ENCODE results near the gene TLX1. TPM values are rescaled to one million over a fixed set of nuclear protein-coding genes. Genes with fewer than 3 reads are reported as not detected.

The TLX1 gene
- total RNA-seq, 4 donors from 2014 or later = not detected

DNA sequence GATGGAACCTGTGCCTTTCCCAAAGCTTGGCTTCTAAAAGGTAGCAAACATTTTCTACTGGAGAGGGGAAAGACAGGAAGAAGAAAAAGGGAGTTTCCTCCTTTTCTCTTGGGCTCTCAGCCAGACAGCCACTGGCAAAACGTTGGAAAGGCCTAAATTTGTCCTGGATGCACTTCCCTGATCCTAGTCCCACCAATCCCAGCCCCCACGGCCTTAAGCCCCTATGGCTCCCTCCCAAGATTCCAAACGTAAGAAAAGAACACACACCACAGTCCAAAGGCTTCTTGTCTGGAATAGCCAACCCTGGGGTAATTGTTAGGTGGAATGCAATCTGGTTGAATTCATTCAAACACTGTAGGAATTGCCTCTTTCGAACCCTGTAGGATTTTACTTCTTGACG, 959 bp upstream of the TLX1 start:
- TF ChIP-seq, protein P1, sequence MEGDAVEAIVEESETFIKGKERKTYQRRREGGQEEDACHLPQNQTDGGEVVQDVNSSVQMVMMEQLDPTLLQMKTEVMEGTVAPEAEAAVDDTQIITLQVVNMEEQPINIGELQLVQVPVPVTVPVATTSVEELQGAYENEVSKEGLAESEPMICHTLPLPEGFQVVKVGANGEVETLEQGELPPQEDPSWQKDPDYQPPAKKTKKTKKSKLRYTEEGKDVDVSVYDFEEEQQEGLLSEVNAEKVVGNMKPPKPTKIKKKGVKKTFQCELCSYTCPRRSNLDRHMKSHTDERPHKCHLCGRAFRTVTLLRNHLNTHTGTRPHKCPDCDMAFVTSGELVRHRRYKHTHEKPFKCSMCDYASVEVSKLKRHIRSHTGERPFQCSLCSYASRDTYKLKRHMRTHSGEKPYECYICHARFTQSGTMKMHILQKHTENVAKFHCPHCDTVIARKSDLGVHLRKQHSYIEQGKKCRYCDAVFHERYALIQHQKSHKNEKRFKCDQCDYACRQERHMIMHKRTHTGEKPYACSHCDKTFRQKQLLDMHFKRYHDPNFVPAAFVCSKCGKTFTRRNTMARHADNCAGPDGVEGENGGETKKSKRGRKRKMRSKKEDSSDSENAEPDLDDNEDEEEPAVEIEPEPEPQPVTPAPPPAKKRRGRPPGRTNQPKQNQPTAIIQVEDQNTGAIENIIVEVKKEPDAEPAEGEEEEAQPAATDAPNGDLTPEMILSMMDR (IDR thresholded peaks at IDR 0.05; ENCODE audit: low read depth) = no peak

DNA sequence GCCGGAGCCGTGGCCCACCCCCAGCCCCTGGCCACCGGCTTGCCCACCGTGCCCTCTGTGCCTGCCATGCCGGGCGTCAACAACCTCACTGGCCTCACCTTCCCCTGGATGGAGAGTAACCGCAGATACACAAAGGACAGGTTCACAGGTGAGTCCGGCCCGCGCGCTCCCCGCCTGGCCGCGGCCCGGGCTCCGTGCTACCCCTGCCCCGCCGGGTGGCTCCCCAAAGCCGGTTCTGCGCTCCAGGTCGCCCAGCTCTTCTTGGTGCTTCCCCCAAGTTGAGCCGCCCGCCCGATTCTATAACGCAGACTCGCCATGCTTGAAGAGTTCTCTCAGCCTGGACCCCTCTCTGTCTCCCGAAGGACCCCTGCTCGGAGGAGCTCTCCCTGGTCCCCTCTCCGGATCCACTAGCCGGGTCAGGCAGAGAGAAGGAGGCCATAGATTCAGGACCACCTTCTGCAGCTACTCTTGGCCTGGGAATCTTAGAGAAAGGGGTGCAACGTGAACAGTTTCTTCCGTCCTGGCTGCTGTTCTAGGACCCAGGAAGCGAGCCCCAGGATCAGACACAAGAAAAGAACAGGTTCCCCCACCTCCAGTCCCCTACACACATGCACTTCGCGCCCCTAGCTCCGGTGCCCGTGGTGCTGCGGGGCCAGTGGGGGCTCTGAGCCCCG, 999 bp downstream of the TLX1 start:
- TF ChIP-seq, protein P1 (IDR thresholded peaks at IDR 0.05; ENCODE audit: low read depth) = no peak

DNA sequence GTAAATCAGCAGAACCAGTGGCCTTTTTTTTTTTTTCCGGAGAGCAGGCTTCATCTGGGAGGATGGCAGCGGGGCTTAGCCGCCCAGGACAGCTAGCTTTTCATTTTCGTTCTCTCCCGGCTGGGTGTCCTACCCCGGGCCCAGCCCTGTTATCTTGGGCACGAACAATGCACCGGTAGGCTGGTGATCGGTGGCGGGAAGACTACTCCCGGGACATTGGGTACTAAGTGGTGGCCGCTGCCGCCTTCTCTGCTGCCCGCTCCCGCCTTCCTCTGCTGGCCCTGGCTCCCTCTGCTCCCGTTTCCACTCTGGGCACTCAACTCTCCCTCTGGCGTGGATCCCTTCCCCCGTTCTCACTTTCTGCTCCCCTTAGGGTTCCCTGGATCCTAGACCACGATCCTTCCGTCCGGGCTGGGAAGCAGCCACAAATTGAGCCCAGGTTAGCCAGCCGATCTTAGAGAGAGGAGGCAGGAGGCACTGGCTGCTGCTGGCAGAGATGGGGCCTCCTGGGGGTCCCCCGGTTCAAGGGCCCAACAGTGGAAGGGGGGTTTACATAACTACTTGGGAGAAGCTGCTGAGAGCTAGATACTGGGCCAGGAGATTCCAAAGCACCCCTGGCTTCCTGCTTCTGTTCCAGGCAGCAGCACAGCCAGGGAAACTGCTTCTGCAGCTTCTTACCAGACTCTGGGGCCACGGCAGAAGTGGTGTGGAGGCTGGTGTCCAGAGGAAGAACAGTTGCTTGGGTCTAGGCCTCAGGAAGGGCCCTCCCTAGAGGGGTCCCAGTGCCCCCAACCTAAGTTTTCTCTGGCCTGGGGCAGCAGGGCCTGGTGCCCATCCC, 1.8 kb downstream of the TLX1 start:
- TF ChIP-seq, protein P1 (IDR thresholded peaks at IDR 0.05; ENCODE audit: low read depth) = no peak

DNA sequence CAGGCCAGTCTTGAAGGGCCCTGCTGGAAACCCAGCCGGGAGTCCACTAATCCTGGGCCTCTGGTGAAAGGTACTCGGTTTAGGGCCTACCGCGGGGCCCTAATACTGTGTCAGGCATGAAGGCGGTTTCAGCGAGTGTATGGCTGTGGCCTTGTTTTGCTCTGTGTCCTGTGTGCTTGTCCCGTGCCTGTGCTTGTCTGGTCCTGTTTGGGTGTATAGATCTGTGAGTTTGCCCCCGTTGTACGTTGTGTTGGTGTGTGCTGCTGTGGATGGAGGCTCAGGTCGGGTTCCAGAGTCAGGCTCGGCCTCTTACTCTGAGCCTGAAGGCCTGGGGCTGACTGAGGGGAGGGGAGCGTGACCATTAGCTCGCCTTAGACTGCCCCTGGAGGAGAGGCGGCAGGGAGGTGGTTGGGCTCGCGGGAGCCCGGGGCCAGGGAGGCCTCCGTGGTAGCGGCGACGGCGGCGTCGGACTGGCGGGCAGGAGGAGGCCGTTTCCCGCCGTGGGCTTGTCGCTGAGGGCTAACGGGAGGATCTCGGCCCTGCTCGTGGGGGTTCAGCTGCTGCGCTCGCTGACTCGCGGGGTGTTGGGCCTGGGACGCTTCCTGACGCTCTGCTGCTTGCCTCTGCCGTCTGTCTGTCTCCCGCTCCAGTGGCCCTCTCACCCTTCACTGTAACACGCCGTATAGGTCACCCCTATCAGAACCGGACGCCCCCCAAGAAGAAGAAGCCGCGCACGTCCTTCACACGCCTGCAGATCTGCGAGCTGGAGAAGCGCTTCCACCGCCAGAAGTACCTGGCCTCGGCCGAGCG, 2.6 kb downstream of the TLX1 start:
- TF ChIP-seq, protein P1 (IDR thresholded peaks at IDR 0.05; ENCODE audit: low read depth) = no peak

DNA sequence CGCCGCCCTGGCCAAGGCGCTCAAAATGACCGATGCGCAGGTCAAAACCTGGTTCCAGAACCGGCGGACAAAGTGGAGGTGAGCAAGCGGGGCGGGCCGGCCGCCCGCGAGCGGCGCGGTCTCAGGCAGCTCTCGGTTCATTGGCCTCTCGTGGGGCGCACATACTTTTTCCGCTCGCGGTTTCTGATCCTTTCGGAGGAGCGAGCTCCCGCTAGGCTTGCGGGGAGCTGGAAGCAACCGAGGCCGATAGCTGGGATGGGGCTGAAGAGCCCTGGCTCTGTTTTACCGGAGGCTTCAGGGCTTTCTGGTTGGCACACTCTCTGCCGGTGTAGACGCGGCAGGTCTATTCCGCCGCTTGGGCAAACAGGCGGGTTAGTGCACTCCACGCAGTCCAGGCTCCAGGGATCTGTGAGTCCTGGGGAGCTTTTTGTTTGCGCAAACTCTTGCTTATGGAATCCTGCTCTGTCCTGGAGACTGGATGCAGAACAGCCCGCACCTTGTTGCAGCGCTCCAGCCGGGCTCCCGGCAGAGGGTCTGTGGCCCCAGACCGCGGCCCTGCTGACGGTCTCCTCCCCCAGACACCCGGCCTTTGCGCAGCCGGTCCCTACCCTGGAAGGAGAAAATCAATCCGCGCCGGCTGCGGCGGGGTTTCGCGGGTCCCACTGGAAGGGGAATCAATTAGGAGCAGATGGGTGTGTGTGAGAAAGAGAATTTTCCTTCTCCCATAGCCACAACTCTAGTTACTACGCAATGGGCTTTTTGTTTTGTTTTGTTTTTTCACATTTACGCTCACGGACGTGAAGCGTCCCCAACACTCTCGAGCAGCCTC, 3.4 kb downstream of the TLX1 start:
- TF ChIP-seq, protein P1 (IDR thresholded peaks at IDR 0.05; ENCODE audit: low read depth) = no peak

DNA sequence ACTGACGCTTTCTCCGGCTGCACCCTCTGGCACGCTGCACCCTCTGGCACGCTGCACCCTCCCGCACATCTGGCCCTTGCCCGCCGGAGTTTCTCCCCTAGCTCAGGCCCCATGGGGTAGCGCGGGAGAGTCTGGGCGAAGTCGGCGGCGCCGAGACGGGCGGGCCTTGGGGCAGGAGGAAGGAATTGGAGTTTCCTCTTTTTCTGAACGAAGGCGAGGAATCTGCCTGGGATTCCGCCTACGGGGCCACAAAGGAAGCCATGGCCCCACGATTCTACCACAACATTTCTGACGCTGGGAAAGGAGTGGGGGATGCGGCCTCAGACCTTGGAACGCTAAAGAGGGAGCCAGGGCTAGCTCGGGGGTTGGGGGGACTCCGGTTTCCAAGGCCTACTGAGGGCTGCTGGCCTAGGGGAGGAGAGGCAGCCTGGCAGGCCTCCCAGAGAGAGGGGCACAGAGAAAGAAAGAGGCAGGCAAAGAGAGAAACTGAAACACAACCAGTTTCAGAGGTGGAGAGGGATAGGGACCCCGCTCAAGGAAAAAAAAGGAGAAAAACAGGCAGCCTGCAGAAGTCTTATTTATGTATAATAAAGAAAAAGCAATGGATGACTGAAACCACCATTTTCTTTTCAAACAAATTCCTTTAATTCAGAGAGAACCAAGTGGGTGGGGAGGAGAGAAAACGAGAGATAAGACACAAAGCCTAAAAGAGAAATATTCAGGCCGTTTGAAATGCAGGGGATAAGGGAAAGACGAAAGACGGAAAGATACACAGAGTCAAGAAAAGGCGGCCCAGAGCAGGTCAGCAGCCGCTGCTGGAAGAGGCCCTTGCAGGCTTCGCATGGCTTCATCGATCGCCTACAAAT, 4.3 kb downstream of the TLX1 start:
- TF ChIP-seq, protein P1 (IDR thresholded peaks at IDR 0.05; ENCODE audit: low read depth) = no peak
